Ectodermal cell (in vitro differentiated cells): ENCODE results near the gene L1TD1.
"Not testable (repeated sequence)": the region's sequence is repeated elsewhere in the genome, so short reads cannot be mapped to it uniquely, and the experiment has no call there.

ENCODE experiments used
- H3K27ac ChIP-seq: 2 replicates; pipeline ENCODE4 v1.7.0; 2013; ENCODE audit warnings: mild to moderate bottlenecking, low read depth, low read length; ENCODE audit not compliant: insufficient read depth, poor library complexity, severe bottlenecking
- H3K27me3 ChIP-seq: 2 replicates; pipeline ENCODE4 v1.7.0; 2013; ENCODE audit warnings: mild to moderate bottlenecking, low read length; ENCODE audit not compliant: insufficient read depth, control insufficient read depth, poor library complexity, severe bottlenecking
- H3K36me3 ChIP-seq: one replicate; pipeline ENCODE4 v1.7.0; 2013; ENCODE audit warnings: low read length; ENCODE audit not compliant: control insufficient read depth, insufficient read depth
- H3K4me1 ChIP-seq: one replicate; pipeline ENCODE4 v1.7.0; 2013; ENCODE audit warnings: low read length; ENCODE audit not compliant: control insufficient read depth, insufficient read depth
- H3K4me3 ChIP-seq: 2 replicates; pipeline ENCODE4 v1.7.0; 2013; ENCODE audit warnings: low read depth, low read length, control low read depth; ENCODE audit not compliant: insufficient read depth
- H3K9me3 ChIP-seq: 2 replicates; pipeline ENCODE4 v1.7.0; 2013; ENCODE audit warnings: mild to moderate bottlenecking, low read length, moderate library complexity; ENCODE audit not compliant: control insufficient read depth
- WGBS, 2 experiments: methylation state at CpG; one replicate each; pipeline ENCODE4 v1.1.7; 2013; ENCODE audit warnings: missing lambda C conversion rate in 2 of 2; 5-methylcytosine and 5-hydroxymethylcytosine counted together

The L1TD1 gene

DNA sequence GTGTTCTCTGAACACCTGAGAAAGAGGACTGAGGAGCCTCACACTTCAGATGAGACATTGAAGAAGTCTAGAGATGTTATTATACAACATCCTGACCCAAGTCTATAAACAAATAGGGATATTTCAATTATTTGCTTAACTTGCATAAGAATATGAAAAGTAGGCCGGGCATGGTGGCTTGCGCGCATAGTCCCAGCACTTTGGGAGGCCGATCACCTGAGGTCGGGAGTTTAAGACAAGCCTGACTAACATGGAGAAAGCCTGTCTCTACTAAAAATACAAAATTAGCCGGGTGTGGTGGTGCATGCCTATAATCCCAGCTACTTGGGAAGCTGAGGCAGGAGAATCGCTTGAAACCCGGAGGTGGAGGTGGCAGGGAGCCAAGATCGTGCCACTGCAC, 25.8 kb downstream of the L1TD1 start:
- 82 to 83% methylated on average over 9 of the region's 9 CpGs for WGBS, 2 experiments
- H3K4me1 ChIP-seq, H3K27me3 ChIP-seq: not testable (repeated sequence)

DNA sequence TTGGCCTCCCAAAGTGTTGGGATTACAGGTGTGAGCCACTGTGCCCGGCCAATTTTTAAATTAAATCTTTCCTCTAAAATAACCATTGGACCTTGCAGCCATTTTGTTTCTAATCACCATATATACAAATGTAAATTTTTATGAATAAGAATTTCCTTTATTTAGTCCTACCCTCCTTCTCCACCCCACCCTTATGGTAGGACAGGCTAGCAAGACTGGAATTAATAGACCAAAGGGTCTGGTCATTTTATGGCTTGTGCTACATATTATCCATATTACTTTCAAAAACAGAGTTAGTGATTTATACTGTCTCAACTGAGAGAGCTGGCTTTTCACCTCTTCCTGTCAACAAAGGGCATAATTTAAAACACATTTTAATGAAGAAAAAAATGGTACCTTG, 26.5 kb downstream of the L1TD1 start:
- H3K27ac ChIP-seq = no peak overlapping the region
- H3K4me3 ChIP-seq = no peak overlapping the region
- no peaks in the 10 kb centered on the region for H3K4me1 ChIP-seq
- 87 to 100% methylated on average over 1 of the region's 1 CpG for WGBS, 2 experiments
- H3K9me3 ChIP-seq = no peaks in the 10 kb centered on the region
- H3K36me3 ChIP-seq = no peaks in the 10 kb centered on the region
- no peaks in the 10 kb centered on the region for H3K27me3 ChIP-seq

More for the DNA sequence above, 25.8 kb downstream of the L1TD1 start:
- not testable (repeated sequence) for H3K27ac ChIP-seq, H3K9me3 ChIP-seq, H3K4me3 ChIP-seq, H3K36me3 ChIP-seq

DNA sequence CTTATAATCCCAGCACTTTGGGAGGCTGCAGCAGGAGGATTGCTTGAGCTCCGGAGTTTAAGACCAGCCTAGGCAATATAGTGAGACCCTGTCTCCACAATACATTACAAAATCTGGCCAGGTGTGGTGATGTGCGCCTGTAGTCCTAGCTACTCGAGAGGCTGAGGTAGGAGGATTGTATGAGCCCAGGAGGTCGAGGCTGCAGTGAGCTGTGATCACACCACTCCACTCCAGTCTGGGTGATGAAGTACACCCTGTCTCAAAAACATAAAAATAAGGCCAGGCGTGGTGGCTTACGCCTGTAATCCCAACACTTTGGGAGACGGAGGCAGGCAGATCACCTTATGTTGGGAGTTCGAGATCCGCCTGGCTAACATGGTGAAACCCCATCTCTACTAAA, 27.7 kb downstream of the L1TD1 start:
- Histone ChIP-seq H3K27me3 (no peaks in the 10 kb centered on the region), H3K36me3 (no peaks in the 10 kb centered on the region), H3K9me3 (no peaks in the 10 kb centered on the region), H3K4me1 (no peaks in the 10 kb centered on the region), H3K4me3 (no peak overlapping the region), H3K27ac (no peak overlapping the region)
- 81 to 86% methylated on average over 9 of the region's 9 CpGs for WGBS, 2 experiments

DNA sequence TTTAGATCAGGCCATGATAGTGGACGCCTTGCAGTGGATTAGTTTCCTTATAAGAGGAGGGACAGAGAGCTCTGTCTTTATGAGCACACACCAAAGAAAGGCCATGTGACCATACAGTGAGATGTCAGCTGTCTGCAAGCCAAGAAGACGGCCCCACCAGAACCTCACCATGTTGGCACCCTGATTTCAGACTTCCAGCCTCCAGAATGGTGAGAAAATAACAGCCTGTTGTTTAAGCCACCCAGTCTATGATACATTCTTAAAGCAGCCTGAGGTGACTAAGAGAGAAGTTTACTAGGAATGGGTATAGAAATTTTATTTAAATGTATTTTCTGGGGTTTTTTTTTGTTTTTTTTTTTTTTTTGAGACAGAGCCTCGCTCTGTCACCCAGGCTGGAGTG, 29.5 kb downstream of the L1TD1 start:
- H3K27me3 ChIP-seq = no peaks in the 10 kb centered on the region
- no peak overlapping the region for H3K4me3 ChIP-seq
- no peak overlapping the region for H3K27ac ChIP-seq
- 48 to 63% methylated on average over 2 to 3 of the region's 3 CpGs for WGBS, 2 experiments
- no peaks in the 10 kb centered on the region for H3K4me1 ChIP-seq
- H3K36me3 ChIP-seq = no peaks in the 10 kb centered on the region
- no peaks in the 10 kb centered on the region for H3K9me3 ChIP-seq

DNA sequence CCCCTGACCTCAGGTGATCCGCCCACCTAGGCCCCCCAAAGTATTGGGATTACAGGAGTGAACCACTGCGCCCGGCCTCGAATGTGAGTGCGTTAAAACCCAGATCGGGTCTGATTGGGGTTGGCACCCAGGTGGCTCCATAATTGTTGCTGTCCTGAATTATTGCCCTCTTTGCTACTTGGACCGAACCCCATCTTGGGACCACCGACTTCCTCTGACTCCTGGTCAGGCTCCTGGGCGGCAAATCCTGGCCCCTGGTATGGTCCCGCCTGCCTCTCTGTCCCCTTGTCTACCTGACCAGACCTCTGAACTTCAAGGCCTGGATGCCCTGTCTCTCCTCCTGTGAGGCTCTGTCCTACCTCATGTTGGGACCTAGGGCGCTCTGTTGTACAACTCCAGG, 32.8 kb downstream of the L1TD1 start:
- no peaks in the 10 kb centered on the region for H3K27me3 ChIP-seq
- no peaks in the 10 kb centered on the region for H3K36me3 ChIP-seq
- no peak overlapping the region for H3K4me3 ChIP-seq
- 86 to 87% methylated on average over 11 of the region's 11 CpGs for WGBS, 2 experiments
- H3K27ac ChIP-seq = no peak overlapping the region
- H3K9me3 ChIP-seq = no peaks in the 10 kb centered on the region
- H3K4me1 ChIP-seq = peaks cover 2% of the 10 kb centered on the region

DNA sequence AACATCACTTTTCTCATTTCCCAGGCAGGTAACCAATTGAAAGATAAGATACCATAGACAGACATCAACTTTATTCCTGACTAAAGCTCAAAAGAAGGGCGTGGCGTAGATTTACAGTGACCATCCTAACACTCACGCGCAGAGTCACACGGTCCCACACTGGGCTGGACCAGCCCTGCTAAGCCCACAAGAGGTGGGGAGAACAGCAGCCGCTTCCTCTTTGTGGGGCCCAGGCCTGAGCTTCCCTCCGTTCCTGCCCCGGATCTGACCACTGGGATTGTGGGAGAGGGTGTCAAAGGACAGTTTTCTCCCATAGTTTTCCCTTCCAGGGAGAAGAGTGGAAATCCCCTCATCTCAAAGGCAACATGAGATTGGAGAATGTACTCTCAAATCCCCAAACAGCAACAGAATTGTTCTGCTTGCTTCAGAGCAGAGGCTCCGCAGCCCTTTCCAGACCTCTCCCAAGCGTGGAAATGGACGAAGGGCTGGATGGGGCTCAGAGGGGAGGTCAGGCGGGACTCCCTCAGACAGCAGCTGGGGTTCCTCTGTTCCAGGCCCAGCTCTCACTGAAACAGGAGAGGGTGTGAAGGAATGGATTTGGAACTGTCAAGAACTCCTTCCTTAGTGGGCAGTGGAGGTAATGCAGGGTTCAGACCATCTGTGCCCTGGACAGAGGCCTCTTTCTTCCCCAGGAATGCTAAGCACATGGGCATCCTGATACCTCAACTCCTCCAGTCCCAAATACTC, 33.7 kb downstream of the L1TD1 start:
- Histone ChIP-seq H3K4me1 (peaks cover 2% of the 10 kb centered on the region), H3K36me3 (no peaks in the 10 kb centered on the region), H3K4me3 (no peak overlapping the region), H3K9me3 (no peaks in the 10 kb centered on the region), H3K27ac (peak overlapping the region; percentile 27), H3K27me3 (no peaks in the 10 kb centered on the region)
- 91 to 93% methylated on average over 12 of the region's 12 CpGs for WGBS, 2 experiments

DNA sequence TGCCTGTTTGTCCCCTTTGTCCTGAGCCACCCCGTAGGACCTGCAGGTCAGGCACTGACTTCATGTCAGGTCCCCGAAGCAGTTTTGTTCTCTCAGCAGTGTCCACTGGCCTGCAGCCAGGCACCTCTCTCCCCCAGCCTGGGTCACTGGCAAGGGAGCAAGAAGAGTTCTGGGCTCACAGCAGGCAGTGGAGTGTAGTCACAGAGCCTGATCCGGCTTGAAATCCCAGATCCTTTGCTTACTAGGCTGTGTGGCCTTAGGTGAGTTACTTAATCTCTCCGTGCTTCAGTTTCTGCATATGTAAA, 34.2 kb downstream of the L1TD1 start:
- Histone ChIP-seq H3K36me3 (no peaks in the 10 kb centered on the region), H3K9me3 (no peaks in the 10 kb centered on the region), H3K27ac (peak overlapping the region; percentile 27), H3K27me3 (no peaks in the 10 kb centered on the region), H3K4me3 (no peak overlapping the region), H3K4me1 (peaks cover 2% of the 10 kb centered on the region)
- WGBS, 2 experiments = 76 to 82% methylated on average over 4 of the region's 4 CpGs

DNA sequence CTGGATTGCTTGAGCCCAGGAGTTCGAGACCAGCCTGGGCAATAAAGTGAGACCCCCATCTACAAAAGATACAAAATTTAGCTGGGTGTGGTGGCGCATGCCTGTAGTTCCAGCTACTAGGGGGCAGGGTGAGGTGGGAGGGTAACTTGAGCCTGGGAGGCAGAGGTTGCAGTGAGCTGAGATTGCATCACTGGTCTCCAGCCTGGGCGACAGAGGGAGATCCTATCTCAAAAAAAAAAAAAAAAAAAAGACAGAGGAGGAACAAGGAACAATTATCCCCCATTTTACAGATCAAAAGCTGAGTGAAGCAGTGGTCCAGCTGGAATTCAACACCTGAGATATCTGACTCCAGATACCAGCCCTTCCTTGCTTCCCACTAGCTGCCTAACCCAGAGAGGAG, 34.8 kb downstream of the L1TD1 start:
- Histone ChIP-seq H3K4me3 (no peak overlapping the region), H3K27me3 (no peaks in the 10 kb centered on the region), H3K9me3 (no peaks in the 10 kb centered on the region), H3K4me1 (peaks cover 2% of the 10 kb centered on the region), H3K36me3 (no peaks in the 10 kb centered on the region), H3K27ac (no peak overlapping the region)
- WGBS, 2 experiments = 84 to 87% methylated on average over 3 of the region's 3 CpGs

DNA sequence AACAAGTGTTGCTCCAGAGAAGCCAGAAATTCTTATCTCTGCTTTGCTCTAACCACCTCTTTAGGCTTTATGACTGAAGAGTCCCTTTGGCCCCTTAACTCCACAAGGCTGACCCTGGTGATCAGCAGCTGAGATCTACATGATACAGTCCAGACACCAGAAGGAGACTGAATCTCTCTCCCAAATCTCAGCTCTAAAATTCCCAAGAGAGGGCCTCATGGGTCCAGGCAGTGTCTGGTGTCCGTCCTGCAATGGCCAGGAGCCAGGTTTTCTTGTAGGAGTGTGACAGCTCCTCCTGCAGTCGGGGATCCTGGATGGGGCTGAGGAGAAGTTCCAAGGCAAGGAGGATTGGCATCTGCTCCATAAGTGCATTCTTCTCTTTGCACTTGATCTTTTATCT, 35.3 kb downstream of the L1TD1 start:
- Histone ChIP-seq H3K27me3 (no peaks in the 10 kb centered on the region), H3K36me3 (no peaks in the 10 kb centered on the region), H3K4me1 (peaks cover 2% of the 10 kb centered on the region), H3K9me3 (no peaks in the 10 kb centered on the region), H3K4me3 (no peak overlapping the region), H3K27ac (no peak overlapping the region)
- 88 to 93% methylated on average over 2 of the region's 2 CpGs for WGBS, 2 experiments

DNA sequence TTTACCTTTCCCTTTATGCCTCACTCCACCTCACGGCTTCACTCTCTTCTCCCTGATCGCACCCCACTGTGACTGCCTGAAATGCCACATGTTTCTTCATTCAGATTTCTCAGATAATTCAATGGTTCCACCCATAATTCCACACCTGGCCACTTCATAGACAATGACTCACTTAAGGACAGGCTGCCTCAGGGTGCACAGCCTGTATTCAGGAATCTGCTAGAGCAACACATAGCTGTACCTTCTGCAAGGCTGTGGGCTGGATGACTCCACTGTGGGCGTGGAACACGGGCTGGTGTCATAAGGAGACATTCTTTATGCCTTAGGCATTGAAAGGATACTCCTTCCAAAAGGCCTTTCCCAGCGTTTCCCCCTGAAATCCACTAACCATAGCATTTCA, 36.1 kb downstream of the L1TD1 start:
- no peaks in the 10 kb centered on the region for H3K27me3 ChIP-seq
- 90 to 93% methylated on average over 5 of the region's 5 CpGs for WGBS, 2 experiments
- no peak overlapping the region for H3K27ac ChIP-seq

DNA sequence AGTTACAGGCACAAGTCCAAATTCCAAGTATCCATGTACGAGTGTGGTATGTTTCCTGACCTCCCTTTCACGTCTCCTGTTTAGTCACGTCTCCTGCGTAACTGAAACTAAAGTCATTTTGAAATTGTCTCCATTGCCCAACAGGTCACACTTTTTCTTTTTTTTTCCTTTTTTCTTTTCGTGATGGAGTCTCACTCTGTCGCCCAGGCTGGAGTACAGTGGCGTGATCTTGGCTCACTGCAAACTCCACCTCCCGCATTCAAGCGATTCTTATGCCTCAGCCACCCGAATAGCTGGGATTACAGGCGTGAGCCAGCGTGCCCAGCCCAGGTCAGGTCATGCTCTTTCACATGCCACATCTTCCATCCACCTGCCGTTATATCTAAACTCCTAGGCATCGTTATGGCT, 38.2 kb downstream of the L1TD1 start:
- H3K27ac ChIP-seq = no peak overlapping the region

More for the DNA sequence above, 36.1 kb downstream of the L1TD1 start:
- H3K36me3 ChIP-seq = no peaks in the 10 kb centered on the region
- no peaks in the 10 kb centered on the region for H3K9me3 ChIP-seq
- peaks cover 2% of the 10 kb centered on the region for H3K4me1 ChIP-seq
- H3K4me3 ChIP-seq = no peak overlapping the region

More for the DNA sequence above, 38.2 kb downstream of the L1TD1 start:
- Histone ChIP-seq H3K4me3 (no peak overlapping the region), H3K9me3 (no peaks in the 10 kb centered on the region), H3K36me3 (no peaks in the 10 kb centered on the region), H3K27me3 (no peaks in the 10 kb centered on the region), H3K4me1 (peaks cover 5% of the 10 kb centered on the region)
- WGBS, 2 experiments = 89 to 93% methylated on average over 14 of the region's 14 CpGs
